Measurements from ENCODE around the gene SH2D4B. TPM values are rescaled to one million over a fixed set of nuclear protein-coding genes. Genes with fewer than 3 reads are reported as not detected.

Gene SH2D4B
- total RNA-seq, 1 experiment from 2014 or later = 0.10 TPM

GRCh38 chr10:80580638-80581468 is 43.2 kb downstream of the SH2D4B start:
- peaks cover 19% of the 10 kb centered on the region for H3K27me3 ChIP-seq (ENCODE audit: control insufficient read depth, insufficient read depth, low read length)
- ATAC-seq (no peak), DNase-seq (ENCODE audit: low read depth, low spot score) (no peak)
- POLR2A ChIA-PET = no interaction called here
- H3K4me3 ChIP-seq (ENCODE audit: low read depth in 2 of 2, low read length in 2 of 2) = no peak overlapping the region
- no peaks in the 10 kb centered on the region for H3K36me3 ChIP-seq (ENCODE audit: control insufficient read depth, insufficient read depth, low read length)
- TF ChIP-seq REST (IDR thresholded peaks at IDR 0.05; ENCODE audit: insufficient read depth in 1 of 2, low read depth in 2 of 2, low read length in 1 of 2) (no peak), CTCF (IDR thresholded peaks at IDR 0.05) (no peak), SIN3A (IDR thresholded peaks at IDR 0.05; ENCODE audit: borderline replicate concordance, insufficient read depth, low read depth, low read length) (no peak), POLR2AphosphoS5 (IDR thresholded peaks at IDR 0.05; ENCODE audit: low read depth, low read length) (no peak), TCF7L2 (IDR thresholded peaks at IDR 0.05; ENCODE audit: low read depth, low read length) (no peak)
- intact Hi-C loops (cut with micrococcal nuclease; ENCODE audit: unreplicated experiment) = no loop called here
- CTCF ChIA-PET = no interaction called here
- no TSS peak for BruUV-seq (replicated peaks)
- no peaks in the 10 kb centered on the region for H3K4me1 ChIP-seq (ENCODE audit: control insufficient read depth, insufficient read depth, low read length)
- H3K9me3 ChIP-seq (ENCODE audit: control insufficient read depth, insufficient read depth, low read depth, low read length) = no peaks in the 10 kb centered on the region
- H3K27ac ChIP-seq (ENCODE audit: low read length) = no peak overlapping the region
- in situ Hi-C loops (cut with HindIII; ENCODE audit: low pct_unique_long_range_greater_than_20kb, low sequenced_read_pairs) = no loop called here

GRCh38 chr10:80581469-80581835 is 43.8 kb downstream of the SH2D4B start:
- Histone ChIP-seq H3K27ac (ENCODE audit: low read length) (no peak overlapping the region), H3K36me3 (ENCODE audit: control insufficient read depth, insufficient read depth, low read length) (no peaks in the 10 kb centered on the region), H3K27me3 (ENCODE audit: control insufficient read depth, insufficient read depth, low read length) (peaks cover 19% of the 10 kb centered on the region), H3K9me3 (ENCODE audit: control insufficient read depth, insufficient read depth, low read depth, low read length) (no peaks in the 10 kb centered on the region), H3K4me1 (ENCODE audit: control insufficient read depth, insufficient read depth, low read length) (no peaks in the 10 kb centered on the region), H3K4me3 (ENCODE audit: low read depth in 2 of 2, low read length in 2 of 2) (no peak overlapping the region)
- DNase-seq (ENCODE audit: low read depth, low spot score) (no peak), ATAC-seq (no peak)
- intact Hi-C loops (cut with micrococcal nuclease; ENCODE audit: unreplicated experiment) = no loop called here
- ChIA-PET POLR2A (no interaction called here), CTCF (no interaction called here)
- in situ Hi-C loops (cut with HindIII; ENCODE audit: low pct_unique_long_range_greater_than_20kb, low sequenced_read_pairs) = no loop called here
- no peak for TF ChIP-seq SIN3A (IDR thresholded peaks at IDR 0.05; ENCODE audit: borderline replicate concordance, insufficient read depth, low read depth, low read length)
- TF ChIP-seq CTCF (IDR thresholded peaks at IDR 0.05) = no peak
- TF ChIP-seq REST (IDR thresholded peaks at IDR 0.05; ENCODE audit: insufficient read depth in 1 of 2, low read depth in 2 of 2, low read length in 1 of 2) = no peak
- no peak for TF ChIP-seq TCF7L2 (IDR thresholded peaks at IDR 0.05; ENCODE audit: low read depth, low read length)
- TF ChIP-seq POLR2AphosphoS5 (IDR thresholded peaks at IDR 0.05; ENCODE audit: low read depth, low read length) = no peak
- BruUV-seq (replicated peaks) = no TSS peak
